ENCODE results near the gene IKZF2.

IKZF2 gene

GRCh38 chr2:212956665-212957607 is 194.5 kb downstream of the IKZF2 start:
- H3K4me3 ChIP-seq (ENCODE audit: low read depth, low read length): no peak overlapping the region
- TF ChIP-seq CTCF (IDR thresholded peaks at IDR 0.05; ENCODE audit: control insufficient read depth, extremely low read depth, insufficient read depth): no peak
- DNase-seq (ENCODE audit: low read depth): no peak

GRCh38 chr2:212953170-212953920 is 198.1 kb downstream of the IKZF2 start:
- TF ChIP-seq CTCF (IDR thresholded peaks at IDR 0.05; ENCODE audit: control insufficient read depth, extremely low read depth, insufficient read depth): no peak
- no peak for DNase-seq (ENCODE audit: low read depth)
- no peak overlapping the region for H3K4me3 ChIP-seq (ENCODE audit: low read depth, low read length)

- H3K4me3 ChIP-seq (ENCODE audit: low read depth, low read length): no peak overlapping the region
- DNase-seq (ENCODE audit: low read depth): no peak
- no peak for TF ChIP-seq CTCF (IDR thresholded peaks at IDR 0.05; ENCODE audit: control insufficient read depth, extremely low read depth, insufficient read depth)
Measured at GRCh38 chr2:212949786-212950185, 201.6 kb downstream of the IKZF2 start.

All from LNCaP clone FGC (cell line).